Measurements from ENCODE around the gene MIA2. TPM values are rescaled to one million over a fixed set of nuclear protein-coding genes. Genes with fewer than 3 reads are reported as not detected.
A peak's percentile ranks its signal among the peaks of the same experiment; 100 is the strongest.

The MIA2 gene
- total RNA-seq, 2 donors from 2014 or later, result 41.8 to 61.8 TPM

GRCh38 chr14:39268393-39268792 lies 34.7 kb downstream of the MIA2 start:
- intact Hi-C loops (cut with DNase I), result loop anchor here (5.0 kb wide), 2 partner anchors 96 to 164 kb away; partner anchors contain the start of genes FBXO33 and TRAPPC6B
- H3K27me3 ChIP-seq, result no peaks in the 10 kb centered on the region
- H3K4me3 ChIP-seq, result peak overlapping the region; percentile 70
- H3K36me3 ChIP-seq, result no peaks in the 10 kb centered on the region
- TF ChIP-seq CTCF (IDR thresholded peaks at IDR 0.05), result no peak
- no peak overlapping the region for H3K27ac ChIP-seq
- no peaks in the 10 kb centered on the region for H3K9me3 ChIP-seq
- no peak overlapping the region for H3K9ac ChIP-seq (ENCODE audit: low read depth in 2 of 2, low read length in 2 of 2)
- H3K4me1 ChIP-seq, result no peaks in the 10 kb centered on the region
- no peak for DNase-seq

- no peaks in the 10 kb centered on the region for H3K4me1 ChIP-seq
- intact Hi-C loops (cut with DNase I), result no loop called here
- TF ChIP-seq CTCF (IDR thresholded peaks at IDR 0.05), result no peak
Measured at GRCh38 chr14:39272918-39273317, 39.2 kb downstream of the MIA2 start.

GRCh38 chr14:39275395-39275794 lies 41.7 kb downstream of the MIA2 start:
- TF ChIP-seq CTCF (IDR thresholded peaks at IDR 0.05), result no peak
- Histone ChIP-seq H3K36me3 (no peaks in the 10 kb centered on the region), H3K9ac (ENCODE audit: low read depth in 2 of 2, low read length in 2 of 2) (no peak overlapping the region), H3K27me3 (no peaks in the 10 kb centered on the region), H3K9me3 (no peaks in the 10 kb centered on the region), H3K4me3 (no peak overlapping the region), H3K4me1 (no peaks in the 10 kb centered on the region), H3K27ac (no peak overlapping the region)
- no peak for DNase-seq
- intact Hi-C loops (cut with DNase I), result no loop called here

More at GRCh38 chr14:39272918-39273317, 39.2 kb downstream of the MIA2 start:
- Histone ChIP-seq H3K36me3 (no peaks in the 10 kb centered on the region), H3K27ac (no peak overlapping the region), H3K9ac (ENCODE audit: low read depth in 2 of 2, low read length in 2 of 2) (no peak overlapping the region), H3K9me3 (no peaks in the 10 kb centered on the region), H3K4me3 (no peak overlapping the region), H3K27me3 (no peaks in the 10 kb centered on the region)
- no peak for DNase-seq

GRCh38 chr14:39276005-39276404 lies 42.3 kb downstream of the MIA2 start:
- H3K27me3 ChIP-seq, result no peaks in the 10 kb centered on the region
- DNase-seq, result no peak
- no peaks in the 10 kb centered on the region for H3K9me3 ChIP-seq
- H3K4me3 ChIP-seq, result no peak overlapping the region
- H3K4me1 ChIP-seq, result no peaks in the 10 kb centered on the region
- no peaks in the 10 kb centered on the region for H3K36me3 ChIP-seq
- TF ChIP-seq CTCF (IDR thresholded peaks at IDR 0.05), result no peak
- H3K27ac ChIP-seq, result no peak overlapping the region
- intact Hi-C loops (cut with DNase I), result no loop called here
- H3K9ac ChIP-seq (ENCODE audit: low read depth in 2 of 2, low read length in 2 of 2), result no peak overlapping the region

- H3K4me3 ChIP-seq, result no peak overlapping the region
- no peaks in the 10 kb centered on the region for H3K9me3 ChIP-seq
- H3K27me3 ChIP-seq, result no peaks in the 10 kb centered on the region
- TF ChIP-seq CTCF (IDR thresholded peaks at IDR 0.05), result no peak
- DNase-seq, result no peak
- no peaks in the 10 kb centered on the region for H3K4me1 ChIP-seq
- no peaks in the 10 kb centered on the region for H3K36me3 ChIP-seq
- intact Hi-C loops (cut with DNase I), result no loop called here
- no peak overlapping the region for H3K9ac ChIP-seq (ENCODE audit: low read depth in 2 of 2, low read length in 2 of 2)
- no peak overlapping the region for H3K27ac ChIP-seq
Measured at GRCh38 chr14:39276579-39277114, 42.9 kb downstream of the MIA2 start.
